NCI-H526 treated with DMSO at 0.1 percent for 48 hours (cell line): ENCODE measurements around the gene U2AF2.

Source experiments
- DNase-seq: peaks from one replicate; lab custom pipeline; 2025; lab: John Stamatoyannopoulos, UW

The U2AF2 gene

DNA sequence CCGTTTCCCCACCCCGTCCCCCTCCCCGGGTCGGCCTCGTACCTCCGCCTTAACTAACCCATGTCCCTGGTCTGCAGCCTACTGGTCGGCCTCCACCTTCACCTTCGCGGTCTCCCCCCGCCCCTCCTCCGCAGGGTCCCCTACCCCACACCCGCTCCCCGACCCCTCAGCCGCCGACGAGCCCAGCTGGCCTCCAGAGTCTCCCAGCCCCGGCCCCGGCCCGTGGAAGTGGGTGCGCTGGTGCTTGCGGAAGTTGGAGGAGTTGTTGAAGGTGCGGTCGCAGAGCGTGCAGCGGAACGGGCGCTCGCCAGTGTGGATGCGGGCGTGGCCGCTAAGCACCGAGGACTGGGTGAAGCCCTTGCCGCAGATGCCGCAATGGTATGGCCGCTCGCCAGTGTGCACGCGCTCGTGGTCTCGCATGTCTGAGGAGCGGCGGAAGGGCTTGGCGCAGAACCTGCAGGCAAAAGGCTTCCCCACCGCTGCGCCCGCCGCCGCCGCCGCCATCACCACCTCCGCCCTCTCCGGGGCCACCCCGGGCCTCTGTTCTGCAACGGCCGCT is 33.1 kb upstream of the U2AF2 start:
- DNase-seq: no peak

DNA sequence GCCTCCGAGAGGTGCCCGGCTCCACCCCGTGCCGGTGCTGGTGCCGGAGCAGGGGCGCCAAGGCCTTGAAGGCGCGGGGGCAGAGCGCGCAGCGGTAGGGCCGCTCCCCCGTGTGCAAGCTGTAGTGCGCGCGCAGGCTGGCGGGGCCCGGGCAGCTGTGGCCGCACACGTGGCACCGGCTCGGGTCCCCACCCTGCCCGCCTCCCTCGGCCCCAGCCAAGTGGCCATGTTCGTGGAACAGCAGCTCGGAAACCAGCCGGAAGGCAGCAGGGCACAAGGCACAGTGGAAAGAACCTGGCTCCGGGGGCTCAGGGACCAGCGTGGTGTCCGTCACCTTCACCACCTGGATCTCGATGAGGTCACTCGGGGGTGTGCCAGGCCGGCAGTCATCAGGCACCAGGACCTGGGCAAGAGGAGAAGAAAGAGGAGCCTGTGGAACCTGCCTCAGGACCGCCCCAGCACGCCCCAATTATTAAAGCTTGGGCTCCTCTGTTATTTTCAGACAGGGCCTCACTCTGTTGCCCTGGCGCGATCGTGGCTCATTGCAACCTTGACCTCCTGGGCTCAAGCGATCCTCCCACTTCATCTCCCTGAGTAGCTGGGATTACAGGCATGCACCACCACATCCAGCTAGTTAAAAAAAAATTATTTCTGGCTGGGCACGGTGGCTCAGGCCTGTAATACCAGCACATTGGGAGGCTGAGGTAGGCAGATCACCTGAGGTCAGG is 32.4 kb upstream of the U2AF2 start:
- no peak for DNase-seq

- DNase-seq: no peak
Observed at GRCh38 chr19:55623130-55623529, 31.7 kb upstream of the U2AF2 start.

GRCh38 chr19:55623561-55623960 is 31.3 kb upstream of the U2AF2 start:
- DNase-seq: no peak

DNA sequence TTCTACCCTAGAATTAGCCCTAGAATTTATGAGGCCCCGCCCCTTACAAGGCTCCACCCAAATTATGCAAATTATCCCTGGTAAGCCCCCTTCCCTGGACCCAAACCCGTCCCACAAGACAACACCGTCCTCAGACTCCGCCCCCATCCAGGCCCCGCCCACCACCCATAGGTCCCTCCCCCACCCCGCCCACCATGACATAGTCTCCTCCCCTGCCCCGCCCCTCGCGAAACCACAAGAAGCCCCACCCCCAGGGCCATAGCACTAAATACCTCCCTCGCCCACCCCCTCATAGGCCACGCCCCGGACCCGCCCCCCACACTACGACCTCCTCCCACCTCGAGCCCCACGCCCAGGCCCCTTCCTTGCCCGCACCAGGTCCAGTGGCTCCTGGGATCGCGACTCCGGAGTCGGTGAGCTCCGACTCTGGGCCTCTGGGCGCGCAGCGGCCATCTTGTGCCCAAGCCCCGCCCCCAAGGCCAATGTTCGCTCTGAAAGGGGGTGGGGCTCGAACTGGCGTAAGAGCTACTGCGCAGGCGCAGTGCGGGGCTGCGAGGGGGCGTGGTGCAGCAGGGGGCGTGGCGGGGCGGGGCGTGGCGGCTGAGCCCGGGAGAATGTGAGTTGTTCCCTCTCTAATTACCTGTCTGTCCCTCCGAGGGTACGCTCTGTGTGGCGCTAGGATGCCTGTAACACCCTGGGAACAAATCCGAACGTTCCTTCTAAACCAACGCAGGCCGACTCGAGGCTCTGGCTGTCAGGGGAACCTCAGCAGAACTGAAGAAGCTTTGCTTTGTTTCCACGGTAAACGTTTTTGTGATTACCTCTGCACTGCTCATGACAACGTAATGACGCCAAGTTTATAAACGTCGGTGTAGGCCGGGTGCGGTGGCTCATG is 30.5 kb upstream of the U2AF2 start, which contains the start of gene ZNF784:
Gene ZNF784 (minus strand): TSS at position 458 of the 895 bp plus-strand sequence. CDS start 5 bp downstream, at position 453.
- DNase-seq: peak; percentile 91

- no peak for DNase-seq
Observed at GRCh38 chr19:55625004-55625326, 29.9 kb upstream of the U2AF2 start.

DNA sequence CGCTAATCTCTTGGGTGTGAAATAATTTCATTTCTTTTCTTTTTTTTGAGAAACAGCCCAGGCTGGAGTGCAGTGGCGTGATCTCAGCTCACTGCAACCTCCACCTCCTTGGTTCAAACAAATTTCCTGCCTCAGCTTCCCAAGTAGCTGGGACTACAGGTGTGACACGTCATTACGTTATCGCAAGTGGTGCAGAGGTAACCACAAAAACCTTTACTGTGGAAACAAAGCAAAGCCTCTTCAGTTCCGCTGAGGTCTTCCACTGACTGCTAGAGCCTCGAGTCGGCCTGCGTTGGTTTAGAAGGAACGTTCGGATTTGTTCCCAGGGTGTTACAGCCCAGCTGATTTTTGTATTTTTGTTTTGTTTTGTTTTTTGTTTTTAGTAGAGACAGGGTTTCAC is 28.5 kb upstream of the U2AF2 start:
- no peak for DNase-seq

- peak; percentile 80 for DNase-seq
Observed at GRCh38 chr19:55632463-55632834, 22.4 kb upstream of the U2AF2 start.

GRCh38 chr19:55633861-55634260 is 21.0 kb upstream of the U2AF2 start:
- DNase-seq: no peak

DNA sequence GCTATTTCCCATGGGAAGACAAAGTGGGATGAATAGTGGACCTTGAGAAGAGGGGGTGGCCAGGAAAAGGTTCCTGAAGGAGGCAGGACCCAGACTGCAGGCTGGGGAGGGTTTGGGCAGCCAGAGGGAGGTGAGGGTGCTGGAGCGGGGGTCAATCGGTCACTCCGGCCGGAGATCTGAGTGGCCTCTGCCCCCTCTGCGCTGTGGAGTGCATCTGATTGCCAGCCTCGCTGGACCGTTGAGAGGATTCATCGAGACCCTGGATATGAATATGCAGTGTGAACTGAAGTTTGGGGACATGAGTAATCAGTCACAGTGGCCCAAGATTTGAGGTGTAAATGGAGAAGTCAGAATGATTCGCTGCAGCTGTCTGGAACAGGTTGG is 19.5 kb upstream of the U2AF2 start:
- DNase-seq: no peak

DNA sequence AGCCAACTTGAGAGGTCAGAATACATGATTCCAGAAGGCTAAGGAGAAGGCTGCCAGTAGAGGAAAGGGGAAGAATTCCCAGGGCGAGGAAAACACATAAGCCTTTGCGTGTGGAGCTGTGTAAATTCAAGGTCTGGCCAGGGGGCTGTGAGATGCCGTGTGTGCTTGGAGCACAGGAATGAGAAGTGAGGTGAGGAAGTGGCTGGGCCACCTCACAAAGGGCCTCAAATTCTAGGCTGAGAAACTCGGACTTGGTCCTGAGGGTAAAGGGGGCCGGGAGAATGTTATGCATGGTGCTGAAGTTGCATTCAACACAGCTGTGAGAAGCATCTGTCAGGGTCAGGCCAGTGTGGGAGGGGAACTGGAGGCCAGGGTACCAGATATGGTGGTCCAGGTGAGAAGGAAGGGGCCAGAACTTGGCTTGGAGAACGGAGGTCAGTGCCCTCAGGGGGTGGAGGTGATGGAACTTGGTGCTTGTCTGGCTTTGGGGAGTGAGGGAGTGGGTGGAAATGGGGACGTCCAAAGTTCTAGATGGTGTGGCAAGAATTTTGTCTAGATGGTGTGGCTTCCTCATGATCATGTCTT is 18.9 kb upstream of the U2AF2 start:
- DNase-seq: no peak

GRCh38 chr19:55636723-55637122 is 18.1 kb upstream of the U2AF2 start:
- no peak for DNase-seq

DNA sequence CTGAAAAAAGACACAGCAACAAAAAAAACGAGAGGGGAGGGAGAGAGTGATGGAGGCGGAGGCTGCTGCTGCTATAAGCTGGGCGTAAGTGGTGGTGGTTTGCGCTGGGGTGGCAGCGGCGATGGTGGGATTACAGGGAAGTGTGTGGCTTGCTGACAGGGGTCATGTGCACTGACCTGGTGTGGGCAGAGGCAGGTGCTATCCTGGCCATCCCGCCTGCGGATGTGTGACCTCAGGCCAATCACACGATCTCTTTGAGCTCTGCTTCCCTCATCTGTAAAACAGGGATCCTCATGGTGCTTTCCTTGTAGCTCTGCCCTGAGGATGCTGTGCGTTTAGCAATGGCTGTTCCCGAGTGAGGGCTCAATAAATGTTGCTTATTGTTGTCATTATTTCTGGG is 17.3 kb upstream of the U2AF2 start:
- DNase-seq: no peak

- DNase-seq: no peak
Observed at GRCh38 chr19:55638864-55639359, 15.9 kb upstream of the U2AF2 start.

DNA sequence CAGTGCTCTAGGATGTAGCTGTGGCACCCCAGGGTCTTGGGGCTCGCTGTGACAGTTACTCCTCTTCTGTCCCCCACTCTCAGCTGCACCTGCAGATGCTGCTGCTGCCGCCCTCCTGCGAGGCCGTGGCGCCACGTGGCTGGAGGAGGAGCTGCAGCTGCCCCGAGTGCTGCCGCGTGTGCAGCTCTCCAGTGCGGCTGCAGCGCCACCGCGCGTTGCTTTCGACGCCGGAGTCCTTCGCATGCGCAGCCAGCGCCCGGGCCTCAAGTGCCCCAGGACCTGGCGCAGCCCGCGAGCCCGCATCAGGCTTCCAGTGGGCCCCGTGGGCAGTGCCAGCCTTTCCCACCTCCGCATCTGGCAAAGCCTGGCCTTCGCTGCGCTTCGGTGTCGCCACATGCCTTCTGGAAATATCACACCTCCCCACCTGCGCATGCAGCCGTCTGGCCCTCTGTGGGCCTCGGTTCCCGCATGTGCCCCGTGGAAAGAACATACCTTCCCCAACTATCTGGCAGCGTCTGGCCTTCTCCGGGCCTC is 14.7 kb upstream of the U2AF2 start:
- DNase-seq: peak; percentile 57

DNA sequence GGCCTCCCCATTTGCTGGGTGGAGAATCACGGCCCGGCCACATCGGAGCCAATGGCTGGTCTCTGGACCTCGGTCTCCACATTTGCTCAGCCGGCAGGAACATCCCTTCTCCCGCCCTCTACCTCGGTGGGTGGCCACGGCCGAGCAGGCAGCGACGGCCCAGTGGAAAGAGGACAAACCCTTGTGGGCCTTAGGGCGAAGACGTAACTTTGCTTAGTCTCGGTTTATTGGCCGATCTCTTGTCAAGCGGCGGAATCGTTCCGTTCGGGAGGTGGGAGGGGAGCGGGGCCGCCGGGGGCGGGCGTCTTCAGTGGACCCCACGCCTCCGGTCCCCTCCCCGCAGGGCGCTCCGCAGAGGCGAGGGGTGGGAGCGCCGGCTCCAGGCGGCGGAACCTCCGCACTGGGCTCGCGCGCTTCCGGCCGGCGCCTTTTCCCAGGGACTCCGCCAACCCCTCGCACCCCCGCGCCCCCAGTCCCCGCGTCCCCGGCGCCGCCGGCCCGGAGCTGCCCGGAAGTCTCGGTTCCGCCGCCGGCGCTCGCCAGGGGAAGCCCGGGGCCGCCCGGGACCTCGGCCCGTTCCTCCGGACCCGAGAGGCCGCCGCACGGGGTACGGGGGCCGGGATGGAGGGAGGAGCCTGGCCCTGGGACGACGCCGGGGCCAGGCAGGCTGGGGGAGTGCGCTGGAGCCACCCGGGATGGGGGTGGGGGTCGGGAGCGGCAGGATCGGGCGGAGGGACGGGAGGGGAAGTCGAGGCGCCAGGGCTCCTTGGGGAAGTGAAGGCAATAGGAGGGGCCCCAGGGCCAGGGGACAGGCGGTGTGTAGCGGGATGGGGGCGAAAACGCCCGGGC is 14.0 kb upstream of the U2AF2 start, which contains the start of gene ZNF580:
Gene ZNF580 (plus strand): TSS at position 426 of the 849 bp plus-strand sequence. CDS start 1,507 bp downstream, outside the sequence.
- peak; percentile 55 for DNase-seq

DNA sequence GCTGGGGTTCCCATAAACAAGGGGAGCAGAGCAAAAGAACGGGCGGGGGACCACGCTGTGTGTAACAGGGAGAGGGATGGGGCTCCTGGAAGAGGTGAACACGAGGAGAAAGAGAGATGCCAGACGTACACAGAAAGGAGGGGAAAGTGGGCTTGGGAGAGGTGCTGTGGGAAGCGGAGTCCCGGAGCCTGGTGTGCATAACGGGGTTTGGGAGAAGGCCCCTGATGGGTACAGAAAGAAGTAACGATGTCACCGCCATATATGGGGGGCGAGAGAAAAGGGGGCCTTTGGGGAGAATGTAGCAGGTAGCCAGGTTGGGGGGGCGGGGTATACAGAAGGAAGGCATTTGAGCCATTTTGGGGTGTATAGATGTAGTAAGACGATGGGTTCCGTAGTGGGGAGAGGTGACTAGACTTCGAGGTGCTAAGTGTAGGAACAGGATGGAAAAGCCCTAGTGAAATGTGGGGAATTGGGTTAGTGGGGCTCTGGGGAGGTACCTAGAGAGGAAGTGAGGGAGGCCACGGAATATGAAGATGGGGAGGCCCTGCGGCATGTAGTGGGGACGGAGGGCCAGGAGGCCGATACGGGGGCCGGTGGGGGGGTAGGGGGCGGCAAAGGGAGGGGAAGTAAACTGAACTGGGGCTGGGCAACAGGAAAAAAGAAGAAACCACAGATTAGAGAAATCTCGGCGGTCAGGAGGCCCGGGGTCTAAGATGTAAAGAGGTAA is 13.2 kb upstream of the U2AF2 start:
- peak; percentile 50 for DNase-seq

DNA sequence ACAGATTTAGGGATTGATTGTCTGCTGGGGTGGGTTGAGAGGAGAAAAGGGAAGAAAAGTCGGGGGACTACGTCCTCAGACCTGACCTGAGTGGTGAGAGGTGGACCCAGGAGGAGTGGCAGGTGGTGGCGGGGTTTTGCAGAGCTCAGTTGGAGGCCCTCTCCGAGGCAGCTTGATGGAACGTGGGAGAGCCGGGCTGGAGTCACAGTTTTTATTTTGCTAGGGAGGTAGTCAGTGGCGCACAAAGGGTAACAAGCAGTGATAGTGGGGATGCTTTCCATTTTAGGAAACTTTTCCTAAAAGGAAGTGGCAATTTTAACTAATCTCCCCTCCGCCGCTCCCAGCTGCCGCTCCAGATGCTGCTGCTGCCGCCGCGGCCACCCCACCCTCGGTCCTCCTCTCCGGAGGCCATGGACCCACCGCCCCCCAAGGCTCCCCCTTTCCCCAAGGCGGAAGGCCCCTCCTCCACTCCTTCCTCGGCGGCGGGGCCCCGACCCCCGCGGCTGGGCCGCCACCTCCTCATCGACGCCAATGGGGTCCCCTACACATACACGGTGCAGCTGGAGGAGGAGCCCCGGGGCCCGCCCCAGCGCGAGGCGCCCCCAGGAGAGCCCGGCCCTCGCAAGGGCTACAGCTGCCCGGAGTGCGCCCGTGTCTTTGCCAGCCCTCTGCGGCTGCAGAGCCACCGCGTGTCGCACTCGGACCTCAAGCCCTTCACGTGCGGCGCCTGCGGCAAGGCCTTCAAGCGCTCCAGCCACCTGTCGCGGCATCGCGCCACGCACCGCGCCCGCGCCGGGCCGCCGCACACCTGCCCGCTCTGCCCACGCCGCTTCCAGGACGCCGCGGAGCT is 12.5 kb upstream of the U2AF2 start:
- DNase-seq: peak; percentile 37
